ENCODE measurements around the gene DIP2C. TPM values are rescaled to one million over a fixed set of nuclear protein-coding genes. Genes with fewer than 3 reads are reported as not detected.

DIP2C gene
- total RNA-seq, 6 experiments from 2014 or later: 23.2 to 28.9 (median 26.3) TPM

GRCh38 chr10:408236-408635 lies 281.2 kb downstream of the DIP2C start:
- peak overlapping the region; percentile 9; the same call in 1 of the 2 replicates for H3K4me3 Mint-ChIP-seq
- peaks cover 82% of the 10 kb centered on the region for H3K36me3 Mint-ChIP-seq (ENCODE audit: low read depth)
- DNase-seq: no peak

GRCh38 chr10:406976-407375 lies 282.5 kb downstream of the DIP2C start:
- Mint-ChIP-seq H3K9me3 (no peaks in the 10 kb centered on the region), H3K4me3 (no peak overlapping the region; the same call in 1 of the 2 replicates), H3K27ac (no peak overlapping the region), H3K27me3 (ENCODE audit: insufficient read depth) (peaks cover 11% of the 10 kb centered on the region), H3K36me3 (ENCODE audit: low read depth) (peaks cover 73% of the 10 kb centered on the region), H3K4me1 (ENCODE audit: low read depth) (peaks cover 48% of the 10 kb centered on the region)
- no peak for DNase-seq
- TF ChIP-seq, protein P1, sequence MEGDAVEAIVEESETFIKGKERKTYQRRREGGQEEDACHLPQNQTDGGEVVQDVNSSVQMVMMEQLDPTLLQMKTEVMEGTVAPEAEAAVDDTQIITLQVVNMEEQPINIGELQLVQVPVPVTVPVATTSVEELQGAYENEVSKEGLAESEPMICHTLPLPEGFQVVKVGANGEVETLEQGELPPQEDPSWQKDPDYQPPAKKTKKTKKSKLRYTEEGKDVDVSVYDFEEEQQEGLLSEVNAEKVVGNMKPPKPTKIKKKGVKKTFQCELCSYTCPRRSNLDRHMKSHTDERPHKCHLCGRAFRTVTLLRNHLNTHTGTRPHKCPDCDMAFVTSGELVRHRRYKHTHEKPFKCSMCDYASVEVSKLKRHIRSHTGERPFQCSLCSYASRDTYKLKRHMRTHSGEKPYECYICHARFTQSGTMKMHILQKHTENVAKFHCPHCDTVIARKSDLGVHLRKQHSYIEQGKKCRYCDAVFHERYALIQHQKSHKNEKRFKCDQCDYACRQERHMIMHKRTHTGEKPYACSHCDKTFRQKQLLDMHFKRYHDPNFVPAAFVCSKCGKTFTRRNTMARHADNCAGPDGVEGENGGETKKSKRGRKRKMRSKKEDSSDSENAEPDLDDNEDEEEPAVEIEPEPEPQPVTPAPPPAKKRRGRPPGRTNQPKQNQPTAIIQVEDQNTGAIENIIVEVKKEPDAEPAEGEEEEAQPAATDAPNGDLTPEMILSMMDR (IDR thresholded peaks at IDR 0.05): no peak

More at GRCh38 chr10:408236-408635, 281.2 kb downstream of the DIP2C start:
- H3K27me3 Mint-ChIP-seq (ENCODE audit: insufficient read depth): peaks cover 11% of the 10 kb centered on the region
- no peaks in the 10 kb centered on the region for H3K9me3 Mint-ChIP-seq
- TF ChIP-seq, protein P1 (IDR thresholded peaks at IDR 0.05): no peak
- no peak overlapping the region for H3K27ac Mint-ChIP-seq
- H3K4me1 Mint-ChIP-seq (ENCODE audit: low read depth): peaks cover 48% of the 10 kb centered on the region

DNA sequence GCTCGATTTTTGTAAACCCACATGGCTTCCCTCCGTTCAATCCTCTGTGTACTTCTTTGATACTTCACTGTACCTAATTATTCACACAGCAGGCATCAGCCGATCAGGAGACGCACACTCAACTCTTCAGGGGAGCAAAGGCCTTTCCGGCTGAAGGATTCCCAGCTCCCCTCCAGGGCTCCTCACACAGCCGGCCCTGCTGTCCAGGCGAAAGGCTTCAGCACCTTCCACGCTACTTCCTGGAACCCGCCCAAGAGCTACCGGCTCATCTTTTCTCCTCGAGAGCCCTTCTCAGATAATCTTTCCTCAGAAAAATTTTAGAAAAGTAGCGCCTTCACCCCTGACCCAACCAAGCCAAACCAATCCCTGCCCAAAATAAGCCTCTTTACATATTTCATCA lies 283.8 kb downstream of the DIP2C start:
- peaks cover 48% of the 10 kb centered on the region for H3K4me1 Mint-ChIP-seq (ENCODE audit: low read depth)
- H3K4me3 Mint-ChIP-seq: no peak overlapping the region
- no peaks in the 10 kb centered on the region for H3K9me3 Mint-ChIP-seq
- H3K36me3 Mint-ChIP-seq (ENCODE audit: low read depth): peaks cover 73% of the 10 kb centered on the region
- TF ChIP-seq, protein P1 (IDR thresholded peaks at IDR 0.05): no peak
- peaks cover 7% of the 10 kb centered on the region; the same call in 1 of the 2 replicates for H3K27me3 Mint-ChIP-seq (ENCODE audit: insufficient read depth)
- DNase-seq: no peak
- peak overlapping the region; percentile 14; the same call in 1 of the 2 replicates for H3K27ac Mint-ChIP-seq

GRCh38 chr10:404991-405390 lies 284.5 kb downstream of the DIP2C start:
- TF ChIP-seq, protein P1 (IDR thresholded peaks at IDR 0.05): no peak
- Mint-ChIP-seq H3K27ac (peak overlapping the region; percentile 73), H3K4me1 (ENCODE audit: low read depth) (peaks cover 48% of the 10 kb centered on the region), H3K9me3 (no peaks in the 10 kb centered on the region), H3K27me3 (ENCODE audit: insufficient read depth) (peaks cover 7% of the 10 kb centered on the region; the same call in 1 of the 2 replicates), H3K4me3 (0 out of 2 replicates have a peak overlapping the region, but pooled peaks have one; percentile 26), H3K36me3 (ENCODE audit: low read depth) (peaks cover 67% of the 10 kb centered on the region)
- no peak for DNase-seq

DNA sequence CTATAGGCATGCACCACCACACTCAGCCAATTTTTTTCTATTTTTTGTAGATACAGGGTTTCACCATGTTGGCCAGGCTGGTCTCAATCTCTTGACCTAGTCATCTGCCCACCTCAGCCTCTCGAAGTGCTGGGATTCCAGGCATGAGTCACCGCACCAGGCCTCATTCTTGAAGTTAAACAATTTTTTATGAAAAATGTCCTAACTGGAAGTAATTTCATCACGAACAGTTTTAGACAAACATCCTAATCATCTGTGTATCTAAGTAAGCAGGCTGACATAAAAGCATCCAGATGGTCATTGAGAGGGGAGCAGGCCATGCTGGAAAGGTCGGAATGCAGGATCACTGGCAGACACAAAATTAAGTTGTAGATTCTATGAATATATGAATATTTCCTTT lies 285.1 kb downstream of the DIP2C start:
- peaks cover 7% of the 10 kb centered on the region; the same call in 1 of the 2 replicates for H3K27me3 Mint-ChIP-seq (ENCODE audit: insufficient read depth)
- peak; percentile 72 for DNase-seq

More for the DNA sequence above, 285.1 kb downstream of the DIP2C start:
- Mint-ChIP-seq H3K4me3 (peak overlapping the region; percentile 26; the same call in 1 of the 2 replicates), H3K36me3 (ENCODE audit: low read depth) (peaks cover 60% of the 10 kb centered on the region), H3K4me1 (ENCODE audit: low read depth) (peaks cover 48% of the 10 kb centered on the region), H3K9me3 (no peaks in the 10 kb centered on the region), H3K27ac (peak overlapping the region; percentile 73)
- TF ChIP-seq, protein P1 (IDR thresholded peaks at IDR 0.05): no peak

Measured in HFFc6 (cell line).